Motor neuron (in vitro differentiated cells): ENCODE data around the gene JDP2. TPM values are rescaled to one million over a fixed set of nuclear protein-coding genes. Genes with fewer than 3 reads are reported as not detected.

ENCODE experiments used
- ATAC-seq, 8 experiments: fragments of 200-7000 bp; cut with Tn5 transposase; replicated peaks in 6 of 8; 2 replicates each; pipeline ENCODE4 v1.8.0; 2021; ENCODE audit warnings: mild to moderate bottlenecking in 8 of 8, moderate library complexity in 8 of 8
- H3K27ac ChIP-seq, 2 donors: fragments of 250-450 bp; sonication (Bioruptor Pico); 2 replicates each; pipeline ENCODE4 v1.9.0; 2021; ENCODE audit warnings: antibody characterized with exemption in 2 of 2, mild to moderate bottlenecking in 2 of 2, moderate library complexity in 1 of 2
- H3K4me1 ChIP-seq, 2 donors: fragments of 250-450 bp; sonication (Bioruptor Pico); replicated peaks in 1 of 2; 2 replicates each; pipeline ENCODE4 v1.6.1; 2021; ENCODE audit warnings: antibody characterized with exemption in 2 of 2, mild to moderate bottlenecking in 2 of 2, moderate library complexity in 1 of 2
- H3K4me3 ChIP-seq, 5 donors: fragments of 250-450 bp; sonication (Bioruptor Pico); 2 replicates each; pipeline ENCODE4 v1.9.0; 2021; ENCODE audit warnings: antibody characterized with exemption in 5 of 5, mild to moderate bottlenecking in 5 of 5, moderate library complexity in 4 of 5
- WGBS, 10 experiments: fragments of 450-650 bp; shearing (Covaris generic); methylation state at CpG; one replicate each; pipeline ENCODE4 v1.0.0; 2022; 5-methylcytosine and 5-hydroxymethylcytosine counted together
- in situ Hi-C, 9 experiments: fragments of 400-800 bp; cut with MboI; loops; one replicate each; pipeline ENCODE4 v1.15.0; 2021; ENCODE audit warnings: low sequenced_read_pairs in 9 of 9, low pct_unique_long_range_greater_than_20kb in 2 of 9; ENCODE audit not compliant: unreplicated experiment in 9 of 9
- total RNA-seq, 8 experiments: library from RNA; unstranded; fragments of 300-600 nt; gene quantifications; 2 replicates each; pipeline versions ENCODE4 v1.2.3 to v1.2.4, GENCODE V29; 2022

Gene JDP2
- total RNA-seq, 8 experiments from 2014 or later: 6.1 to 42.7 (median 10.0) TPM

- WGBS, 10 experiments: 20 to 100% (median 82%) methylated on average over 1 to 4 of the region's 4 CpGs; no CpG with 5 or more reads in 2 of the 10 experiments
- ATAC-seq: no peak
- Histone ChIP-seq H3K27ac (no peak overlapping the region), H3K4me3 (no peak overlapping the region), H3K4me1 (peaks cover 0 to 2% of the 10 kb centered on the region in 2 donors)
- in situ Hi-C loops: no loop called here
Observed at GRCh38 chr14:75399321-75399720, 28.5 kb upstream of the JDP2 start.

GRCh38 chr14:75399843-75400775 is 27.7 kb upstream of the JDP2 start:
- Histone ChIP-seq H3K4me3 (no peak overlapping the region), H3K27ac (no peak overlapping the region), H3K4me1 (peaks cover 0 to 2% of the 10 kb centered on the region in 2 donors)
- ATAC-seq: peak in 3 of 8 experiments; percentile 47 to 69 (median 58)
- WGBS, 10 experiments: 0 to 85% (median 63%) methylated on average over 1 to 4 of the region's 7 CpGs; no CpG with 5 or more reads in 2 of the 10 experiments
- in situ Hi-C loops: no loop called here

GRCh38 chr14:75401361-75401760 is 26.5 kb upstream of the JDP2 start:
- in situ Hi-C loops: no loop called here
- Histone ChIP-seq H3K27ac (no peak overlapping the region), H3K4me1 (peaks cover 0 to 2% of the 10 kb centered on the region in 2 donors), H3K4me3 (no peak overlapping the region)
- WGBS, 10 experiments: 5 to 76% (median 53%) methylated on average over 1 to 10 of the region's 10 CpGs
- peak in 4 of 8 experiments; percentile 58 to 89 (median 87) for ATAC-seq

- no peak for ATAC-seq
- H3K4me1 ChIP-seq: peaks cover 0 to 2% of the 10 kb centered on the region in 2 donors
- 73 to 100% (median 92%) methylated on average over 1 to 5 of the region's 5 CpGs; no CpG with 5 or more reads in 3 of the 10 experiments for WGBS, 10 experiments
- no peak overlapping the region for H3K4me3 ChIP-seq
- in situ Hi-C loops: no loop called here
- no peak overlapping the region for H3K27ac ChIP-seq
Observed at GRCh38 chr14:75402867-75403413, 24.9 kb upstream of the JDP2 start.

- in situ Hi-C loops: no loop called here
- H3K27ac ChIP-seq: no peak overlapping the region
- H3K4me1 ChIP-seq: peaks cover 10 to 12% of the 10 kb centered on the region in 2 donors
- no peak overlapping the region for H3K4me3 ChIP-seq
- ATAC-seq: no peak
- WGBS, 10 experiments: 53 to 100% (median 87%) methylated on average over 1 to 3 of the region's 4 CpGs; no CpG with 5 or more reads in 4 of the 10 experiments
Observed at GRCh38 chr14:75404847-75405246, 23.0 kb upstream of the JDP2 start.

GRCh38 chr14:75406102-75406501 is 21.7 kb upstream of the JDP2 start:
- Histone ChIP-seq H3K4me3 (no peak overlapping the region), H3K4me1 (peaks cover 22 to 23% of the 10 kb centered on the region in 2 donors), H3K27ac (no peak overlapping the region)
- 20 to 100% (median 87%) methylated on average over 1 to 2 of the region's 2 CpGs; no CpG with 5 or more reads in 4 of the 10 experiments for WGBS, 10 experiments
- ATAC-seq: no peak
- in situ Hi-C loops: no loop called here

- no peak for ATAC-seq
- Histone ChIP-seq H3K4me3 (no peak overlapping the region), H3K27ac (no peak overlapping the region), H3K4me1 (peaks cover 24 to 26% of the 10 kb centered on the region in 2 donors)
- in situ Hi-C loops: no loop called here
- WGBS, 10 experiments: 60 to 100% (median 85%) methylated on average over 1 to 3 of the region's 3 CpGs; no CpG with 5 or more reads in 2 of the 10 experiments
Observed at GRCh38 chr14:75406856-75407255, 21.0 kb upstream of the JDP2 start.

GRCh38 chr14:75409316-75410205 is 18.3 kb upstream of the JDP2 start:
- Histone ChIP-seq H3K4me1 (peaks cover 24 to 26% of the 10 kb centered on the region in 2 donors), H3K4me3 (no peak overlapping the region), H3K27ac (peak overlapping the region; percentile 19 to 29)
- no peak for ATAC-seq
- 71 to 100% (median 88%) methylated on average over 3 to 7 of the region's 10 CpGs; no CpG with 5 or more reads in 2 of the 10 experiments for WGBS, 10 experiments
- in situ Hi-C loops: no loop called here

- in situ Hi-C loops: no loop called here
- WGBS, 10 experiments: 27 to 52% (median 50%) methylated on average over 2 to 4 of the region's 6 CpGs; no CpG with 5 or more reads in 7 of the 10 experiments
- Histone ChIP-seq H3K27ac (peak overlapping the region in 1 of 2 donors; percentile 13), H3K4me3 (no peak overlapping the region), H3K4me1 (peaks cover 24 to 26% of the 10 kb centered on the region in 2 donors)
- ATAC-seq: peak in 1 of 8 experiments; percentile 67
Observed at GRCh38 chr14:75411214-75411540, 16.6 kb upstream of the JDP2 start.

- no peak for ATAC-seq
- H3K4me1 ChIP-seq: peaks cover 24 to 26% of the 10 kb centered on the region in 2 donors
- 29 to 100% (median 74%) methylated on average over 1 to 2 of the region's 2 CpGs; no CpG with 5 or more reads in 1 of the 10 experiments for WGBS, 10 experiments
- H3K4me3 ChIP-seq: no peak overlapping the region
- in situ Hi-C loops: no loop called here
- H3K27ac ChIP-seq: no peak overlapping the region
Observed at GRCh38 chr14:75413013-75413412, 14.8 kb upstream of the JDP2 start.

GRCh38 chr14:75417674-75418073 is 10.1 kb upstream of the JDP2 start:
- Histone ChIP-seq H3K4me1 (peaks cover 3 to 7% of the 10 kb centered on the region in 2 donors), H3K27ac (no peak overlapping the region), H3K4me3 (no peak overlapping the region)
- in situ Hi-C loops: no loop called here
- 60 to 100% (median 65%) methylated on average over 1 of the region's 1 CpG; no CpG with 5 or more reads in 6 of the 10 experiments for WGBS, 10 experiments
- peak in 1 of 8 experiments; percentile 85 for ATAC-seq

GRCh38 chr14:75418850-75419768 is 8.7 kb upstream of the JDP2 start:
- Histone ChIP-seq H3K4me1 (peaks cover 3 to 7% of the 10 kb centered on the region in 2 donors), H3K27ac (no peak overlapping the region), H3K4me3 (no peak overlapping the region)
- in situ Hi-C loops: no loop called here
- WGBS, 10 experiments: 28 to 83% (median 42%) methylated on average over 2 to 11 of the region's 16 CpGs; no CpG with 5 or more reads in 1 of the 10 experiments
- ATAC-seq: peak in 6 of 8 experiments; percentile 33 to 67 (median 48)
